ENCODE data around the gene SLC35D2. TPM values are rescaled to one million over a fixed set of nuclear protein-coding genes. Genes with fewer than 3 reads are reported as not detected.

Gene SLC35D2
- total RNA-seq, 1 donor from 2014 or later = 18.3 TPM

DNA sequence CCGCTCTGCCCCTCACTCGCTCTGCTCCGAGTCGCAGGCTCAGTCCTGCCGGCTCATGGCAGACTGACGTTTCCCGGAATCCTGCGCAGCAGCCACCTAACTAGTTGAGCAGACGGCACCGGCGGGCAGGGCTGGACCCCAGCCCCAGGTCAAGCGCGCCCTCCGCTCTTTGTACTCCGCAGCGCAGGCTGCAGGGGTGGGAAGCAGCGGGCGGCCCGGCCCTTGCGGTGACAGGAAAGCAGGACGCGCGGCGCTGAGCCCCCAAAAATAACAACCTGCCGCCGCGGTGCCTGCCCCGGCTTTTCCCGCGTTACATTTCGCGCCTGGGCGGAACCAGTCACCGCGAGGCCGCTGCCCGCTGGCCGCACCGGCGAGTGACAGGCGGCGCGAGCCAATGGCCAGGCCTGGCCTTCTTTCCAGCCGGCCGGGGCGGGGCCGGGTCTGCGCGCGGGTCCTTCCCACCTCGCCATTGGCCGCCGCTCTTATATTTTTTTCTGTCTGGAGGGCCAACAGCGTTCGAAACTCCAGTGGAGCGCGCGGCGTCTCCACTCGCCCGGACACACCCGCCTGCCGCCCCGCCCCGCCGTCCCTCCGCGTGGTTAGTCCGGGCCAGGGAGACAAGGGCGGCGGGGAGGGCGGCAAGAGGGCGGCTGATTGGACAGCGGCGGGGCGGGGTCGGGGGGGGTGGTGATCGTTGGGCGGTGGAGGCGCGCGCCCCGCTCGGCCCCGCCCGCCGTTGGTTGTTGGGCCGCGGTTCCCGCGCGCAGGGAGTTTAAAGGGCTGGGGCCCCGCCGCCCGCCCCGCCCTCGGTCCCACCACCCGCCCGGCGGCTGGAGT is 34.8 kb upstream of the SLC35D2 start, which contains the start of gene ZNF367:
ZNF367 (minus strand) TSS at position 288 of the 837 bp plus-strand sequence. CDS start 338 bp downstream, outside the sequence.
- peak; percentile 99 for DNase-seq (ENCODE audit: extremely low spot score, unreplicated experiment)
- H3K27ac Mint-ChIP-seq (ENCODE audit: unreplicated experiment) = peak within 1 kb of the TSS; percentile 91
- peaks cover 37% of the 10 kb centered on the region for H3K4me1 Mint-ChIP-seq (ENCODE audit: unreplicated experiment)
- TF ChIP-seq, protein P1, sequence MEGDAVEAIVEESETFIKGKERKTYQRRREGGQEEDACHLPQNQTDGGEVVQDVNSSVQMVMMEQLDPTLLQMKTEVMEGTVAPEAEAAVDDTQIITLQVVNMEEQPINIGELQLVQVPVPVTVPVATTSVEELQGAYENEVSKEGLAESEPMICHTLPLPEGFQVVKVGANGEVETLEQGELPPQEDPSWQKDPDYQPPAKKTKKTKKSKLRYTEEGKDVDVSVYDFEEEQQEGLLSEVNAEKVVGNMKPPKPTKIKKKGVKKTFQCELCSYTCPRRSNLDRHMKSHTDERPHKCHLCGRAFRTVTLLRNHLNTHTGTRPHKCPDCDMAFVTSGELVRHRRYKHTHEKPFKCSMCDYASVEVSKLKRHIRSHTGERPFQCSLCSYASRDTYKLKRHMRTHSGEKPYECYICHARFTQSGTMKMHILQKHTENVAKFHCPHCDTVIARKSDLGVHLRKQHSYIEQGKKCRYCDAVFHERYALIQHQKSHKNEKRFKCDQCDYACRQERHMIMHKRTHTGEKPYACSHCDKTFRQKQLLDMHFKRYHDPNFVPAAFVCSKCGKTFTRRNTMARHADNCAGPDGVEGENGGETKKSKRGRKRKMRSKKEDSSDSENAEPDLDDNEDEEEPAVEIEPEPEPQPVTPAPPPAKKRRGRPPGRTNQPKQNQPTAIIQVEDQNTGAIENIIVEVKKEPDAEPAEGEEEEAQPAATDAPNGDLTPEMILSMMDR (IDR thresholded peaks at IDR 0.05) = no peak
- no peaks in the 10 kb centered on the region for H3K36me3 Mint-ChIP-seq (ENCODE audit: unreplicated experiment)
- no peaks in the 10 kb centered on the region for H3K27me3 Mint-ChIP-seq (ENCODE audit: unreplicated experiment)
- peak within 1 kb of the TSS; percentile 89 for H3K4me3 Mint-ChIP-seq (ENCODE audit: unreplicated experiment)
- no peaks in the 10 kb centered on the region for H3K9me3 Mint-ChIP-seq (ENCODE audit: unreplicated experiment)

DNA sequence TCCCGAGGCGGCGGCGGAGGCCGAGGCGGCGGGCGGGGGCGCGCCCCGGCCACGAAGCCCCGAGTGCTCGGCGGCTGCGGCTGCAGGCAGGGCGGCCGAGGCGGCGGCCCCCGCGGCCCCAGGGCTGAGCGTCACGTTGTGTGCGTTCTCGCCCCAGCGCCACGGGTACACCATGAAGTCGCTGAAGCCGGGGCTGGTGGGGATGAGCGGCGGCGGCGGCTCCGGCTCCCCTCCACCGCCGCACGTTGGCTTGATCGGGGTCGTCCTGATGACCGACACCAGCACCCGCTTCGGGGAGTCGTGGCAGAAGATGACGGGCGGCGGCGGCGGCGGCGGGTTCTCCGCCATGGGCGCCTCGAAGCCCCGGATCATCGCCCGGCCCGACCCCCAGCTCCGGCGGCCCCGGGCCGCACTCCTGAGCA is 34.2 kb upstream of the SLC35D2 start:
- H3K4me3 Mint-ChIP-seq (ENCODE audit: unreplicated experiment) = peak overlapping the region; percentile 81
- H3K4me1 Mint-ChIP-seq (ENCODE audit: unreplicated experiment) = peaks cover 37% of the 10 kb centered on the region
- peak overlapping the region; percentile 72 for H3K27ac Mint-ChIP-seq (ENCODE audit: unreplicated experiment)
- no peak for DNase-seq (ENCODE audit: extremely low spot score, unreplicated experiment)
- H3K27me3 Mint-ChIP-seq (ENCODE audit: unreplicated experiment) = no peaks in the 10 kb centered on the region
- no peaks in the 10 kb centered on the region for H3K36me3 Mint-ChIP-seq (ENCODE audit: unreplicated experiment)
- TF ChIP-seq, protein P1 (IDR thresholded peaks at IDR 0.05) = no peak
- no peaks in the 10 kb centered on the region for H3K9me3 Mint-ChIP-seq (ENCODE audit: unreplicated experiment)

DNA sequence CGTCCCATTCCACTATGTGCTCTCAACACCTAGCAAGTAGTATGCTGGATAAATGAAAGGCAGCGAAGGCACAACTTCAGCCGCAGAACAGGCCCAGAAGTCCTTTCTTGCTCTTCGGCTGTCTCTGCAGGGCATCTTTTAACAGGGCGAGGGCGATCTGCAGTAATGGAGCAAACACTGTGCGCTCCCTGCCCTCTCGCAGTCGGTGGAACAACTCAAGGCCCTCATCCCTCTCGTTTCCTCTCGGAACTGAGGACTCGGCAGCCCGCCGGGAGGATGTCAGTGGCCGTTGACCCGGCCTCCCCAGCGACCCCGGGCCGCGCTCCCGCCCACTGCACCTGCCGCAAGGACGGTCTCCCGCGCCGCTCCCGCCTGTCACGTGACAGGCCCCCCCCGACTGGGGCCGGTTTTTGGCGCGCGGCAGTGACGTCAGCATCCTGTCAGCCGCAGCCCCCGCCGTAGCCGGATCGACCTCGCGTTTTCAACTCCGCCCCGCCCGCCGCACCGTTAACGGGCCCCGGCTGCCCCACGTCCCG is 33.6 kb upstream of the SLC35D2 start:
- H3K27ac Mint-ChIP-seq (ENCODE audit: unreplicated experiment) = peak overlapping the region; percentile 90
- peaks cover 38% of the 10 kb centered on the region for H3K4me1 Mint-ChIP-seq (ENCODE audit: unreplicated experiment)
- DNase-seq (ENCODE audit: extremely low spot score, unreplicated experiment) = peak; percentile 94

GRCh38 chr9:96413302-96414221 is 30.1 kb upstream of the SLC35D2 start:
- Mint-ChIP-seq H3K27ac (ENCODE audit: unreplicated experiment) (peak overlapping the region; percentile 5), H3K4me1 (ENCODE audit: unreplicated experiment) (peaks cover 18% of the 10 kb centered on the region), H3K4me3 (ENCODE audit: unreplicated experiment) (no peak overlapping the region), H3K36me3 (ENCODE audit: unreplicated experiment) (no peaks in the 10 kb centered on the region), H3K27me3 (ENCODE audit: unreplicated experiment) (no peaks in the 10 kb centered on the region), H3K9me3 (ENCODE audit: unreplicated experiment) (no peaks in the 10 kb centered on the region)
- DNase-seq (ENCODE audit: extremely low spot score, unreplicated experiment) = peak; percentile 56
- TF ChIP-seq, protein P1 (IDR thresholded peaks at IDR 0.05) = no peak

More for the DNA sequence above, 33.6 kb upstream of the SLC35D2 start:
- Mint-ChIP-seq H3K9me3 (ENCODE audit: unreplicated experiment) (no peaks in the 10 kb centered on the region), H3K4me3 (ENCODE audit: unreplicated experiment) (peak overlapping the region; percentile 89), H3K36me3 (ENCODE audit: unreplicated experiment) (no peaks in the 10 kb centered on the region), H3K27me3 (ENCODE audit: unreplicated experiment) (no peaks in the 10 kb centered on the region)
- TF ChIP-seq, protein P1 (IDR thresholded peaks at IDR 0.05) = peak; percentile 39
